H7 (cell line): Measurements from ENCODE around the gene KLHL41. TPM values are rescaled to one million over a fixed set of nuclear protein-coding genes. Genes with fewer than 3 reads are reported as not detected.

Source experiments
- DNase-seq: peaks from one replicate; pipeline ENCODE4 v3.0.0; 2012
- H3K27me3 ChIP-seq: 2 replicates; pipeline ENCODE4 v1.6.0; 2011; ENCODE audit warnings: mild to moderate bottlenecking, low read length; ENCODE audit not compliant: control insufficient read depth, insufficient read depth
- H3K36me3 ChIP-seq: replicated peaks from 2 replicates; pipeline ENCODE4 v1.5.1; 2011; ENCODE audit warnings: low read length; ENCODE audit not compliant: control insufficient read depth, insufficient read depth
- H3K4me3 ChIP-seq: 2 replicates; pipeline ENCODE4 v1.5.1; 2011; ENCODE audit warnings: low read depth, mild to moderate bottlenecking, control low read depth, low read length, moderate library complexity; ENCODE audit not compliant: insufficient read depth
- total RNA-seq: library from RNA; depleted of rRNA; stranded (reverse); fragments of >200 nt; shearing (Covaris generic); gene quantifications from 2 replicates; pipeline ENCODE4 v1.2.3, GENCODE V29; 2014; rRNA removed

KLHL41 gene
- not detected in 2 replicates for total RNA-seq

DNA sequence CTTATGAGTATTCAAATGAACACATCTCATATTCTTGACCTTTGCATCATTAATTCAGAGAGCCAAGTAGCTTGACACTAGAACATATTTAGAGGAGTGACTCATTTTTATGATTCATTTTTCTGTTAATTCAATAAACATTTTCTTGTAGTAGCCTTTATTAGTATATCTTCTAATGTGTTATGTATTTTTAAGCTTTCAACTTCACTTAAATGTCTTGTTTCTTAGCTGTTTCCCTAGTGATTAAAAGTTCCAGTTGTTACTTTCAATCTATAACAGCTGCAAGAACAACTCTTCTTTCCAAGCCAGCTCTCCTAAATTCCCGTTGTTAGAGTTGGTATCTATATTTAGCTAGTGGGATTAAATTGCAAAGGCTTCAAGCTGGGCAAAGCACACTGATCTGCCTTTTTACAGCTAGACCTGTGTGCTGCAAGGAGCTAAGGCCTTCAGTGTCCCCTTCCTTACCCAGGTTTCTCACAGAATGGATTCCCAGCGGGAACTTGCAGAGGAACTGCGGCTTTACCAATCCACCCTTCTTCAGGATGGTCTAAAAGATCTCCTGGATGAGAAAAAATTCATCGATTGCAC, at the start of gene KLHL41:
Gene KLHL41, plus strand, starts transcription at position 405 of the 588 bp plus-strand sequence. Its CDS starts 77 bp downstream, at position 482.
- Histone ChIP-seq H3K27me3 (no peaks in the 10 kb centered on the region), H3K36me3 (no peaks in the 10 kb centered on the region), H3K4me3 (no peak within 1 kb of the TSS)
- DNase-seq: peak; percentile 32

DNA sequence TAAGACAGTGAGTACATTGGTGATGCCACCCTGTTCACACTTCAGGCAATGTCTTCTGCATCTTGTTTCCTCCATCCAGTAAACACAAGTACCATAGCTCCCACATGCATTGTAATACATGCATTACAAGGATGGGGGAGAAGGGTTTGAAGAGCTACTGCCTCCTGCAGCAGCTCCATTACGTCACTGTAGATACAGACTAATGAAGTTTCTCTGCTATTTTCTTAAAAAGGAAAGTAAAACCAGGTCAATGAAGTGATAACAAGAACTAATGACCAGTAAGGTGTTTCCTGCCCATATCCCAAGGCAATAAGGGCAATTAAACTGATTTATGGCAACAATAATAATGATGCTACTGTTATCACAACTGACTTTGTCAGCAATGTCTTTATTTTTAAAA, 48.4 kb upstream of the KLHL41 start:
- no peak for DNase-seq
- no peak overlapping the region for H3K4me3 ChIP-seq
- no peaks in the 10 kb centered on the region for H3K27me3 ChIP-seq
- no peaks in the 10 kb centered on the region for H3K36me3 ChIP-seq

DNA sequence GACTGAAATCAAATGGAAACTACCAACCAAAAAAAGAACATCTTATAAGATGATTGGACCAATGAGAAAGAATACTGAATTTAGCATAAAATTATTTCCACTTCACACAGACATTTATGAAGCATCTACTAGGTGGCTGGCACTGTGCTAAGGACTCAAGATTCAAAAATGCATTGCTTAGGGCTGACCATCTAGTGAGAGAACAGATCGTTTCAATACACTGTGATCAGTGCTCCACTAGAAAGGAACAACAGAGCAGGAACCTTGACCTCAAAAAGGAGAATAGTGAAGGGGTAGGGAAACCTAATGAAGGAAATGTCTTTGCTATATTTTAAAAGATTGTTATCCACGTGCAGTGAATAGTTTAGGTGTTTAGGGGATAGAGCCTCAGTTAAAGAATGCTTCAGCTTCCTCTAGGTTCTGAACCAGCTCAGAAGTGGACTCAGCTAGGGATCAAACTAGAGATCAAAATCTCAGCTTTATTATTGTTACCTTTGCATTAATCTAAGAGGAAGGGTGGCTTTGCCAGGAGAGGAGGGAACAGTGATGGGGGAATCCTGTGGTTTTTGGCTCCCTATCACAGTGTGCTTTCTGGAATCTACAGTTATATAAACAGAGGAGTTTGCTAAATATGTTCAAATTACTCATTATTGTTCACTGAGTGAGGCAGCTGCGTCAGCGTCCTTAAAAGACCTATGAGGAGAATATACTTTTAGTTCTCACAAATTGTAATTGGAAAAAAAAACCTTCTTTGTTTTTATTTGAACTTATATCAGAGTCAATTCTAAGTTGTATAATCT, 46.4 kb upstream of the KLHL41 start:
- Histone ChIP-seq H3K36me3 (no peaks in the 10 kb centered on the region), H3K4me3 (no peak overlapping the region), H3K27me3 (no peaks in the 10 kb centered on the region)
- no peak for DNase-seq

DNA sequence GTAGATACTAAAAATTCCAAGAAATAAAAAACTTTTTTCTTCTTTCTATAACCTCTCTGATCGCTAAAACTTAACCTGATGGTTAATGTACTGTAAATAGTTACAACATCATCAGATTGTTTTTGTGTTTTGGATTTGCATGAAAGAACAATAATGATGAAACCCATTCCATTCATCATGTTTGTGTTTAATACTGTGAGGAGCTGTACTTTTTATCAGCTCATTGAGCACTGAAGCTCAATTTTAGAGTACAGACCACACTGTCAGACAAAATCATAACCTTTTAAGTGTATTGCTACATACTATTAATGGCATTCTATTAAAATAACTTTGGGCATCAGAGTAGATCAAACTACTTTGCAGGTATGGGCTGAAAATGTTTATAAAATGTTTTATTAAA, 45.0 kb upstream of the KLHL41 start:
- DNase-seq: no peak
- H3K27me3 ChIP-seq: no peaks in the 10 kb centered on the region
- no peak overlapping the region for H3K4me3 ChIP-seq
- H3K36me3 ChIP-seq: no peaks in the 10 kb centered on the region

DNA sequence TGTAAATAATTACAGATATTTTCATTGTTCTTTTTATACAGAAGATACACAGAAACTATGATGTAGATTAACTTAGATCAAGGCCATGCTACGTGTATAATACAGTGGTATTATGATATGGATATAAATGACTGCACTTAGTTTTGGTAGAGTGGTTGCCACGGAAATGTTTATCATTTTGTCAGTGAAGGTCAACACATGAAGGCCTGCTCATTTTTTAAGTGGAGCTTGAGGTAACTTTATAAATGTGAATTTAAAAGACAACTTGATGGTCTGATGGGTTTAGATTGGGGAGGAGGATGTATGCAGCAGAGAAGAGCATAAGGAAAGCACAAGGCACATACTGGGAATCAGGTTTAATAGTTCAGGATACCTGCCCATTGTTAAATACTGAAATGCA, 44.6 kb upstream of the KLHL41 start:
- no peak for DNase-seq
- Histone ChIP-seq H3K36me3 (no peaks in the 10 kb centered on the region), H3K4me3 (no peak overlapping the region), H3K27me3 (no peaks in the 10 kb centered on the region)

DNA sequence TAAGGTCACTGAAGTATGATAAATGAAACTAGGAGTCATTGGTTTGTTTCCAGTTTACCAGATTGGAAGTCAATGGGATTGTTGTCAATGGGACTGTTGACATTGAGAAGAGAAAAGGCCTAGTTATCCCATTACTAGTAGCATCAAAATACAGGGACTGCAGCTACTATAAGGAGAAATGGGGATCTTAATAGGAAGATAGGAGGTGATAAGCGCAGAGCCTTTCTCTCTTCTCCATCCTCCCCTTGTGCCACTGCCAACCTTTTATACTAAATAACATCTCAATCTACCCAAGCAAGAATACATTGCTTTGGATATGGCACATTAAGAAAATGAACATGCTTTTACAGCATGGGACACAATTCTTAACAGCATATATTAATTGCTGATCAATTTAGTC, 40.7 kb upstream of the KLHL41 start:
- no peak overlapping the region for H3K4me3 ChIP-seq
- no peak for DNase-seq
- H3K27me3 ChIP-seq: no peaks in the 10 kb centered on the region
- no peaks in the 10 kb centered on the region for H3K36me3 ChIP-seq

DNA sequence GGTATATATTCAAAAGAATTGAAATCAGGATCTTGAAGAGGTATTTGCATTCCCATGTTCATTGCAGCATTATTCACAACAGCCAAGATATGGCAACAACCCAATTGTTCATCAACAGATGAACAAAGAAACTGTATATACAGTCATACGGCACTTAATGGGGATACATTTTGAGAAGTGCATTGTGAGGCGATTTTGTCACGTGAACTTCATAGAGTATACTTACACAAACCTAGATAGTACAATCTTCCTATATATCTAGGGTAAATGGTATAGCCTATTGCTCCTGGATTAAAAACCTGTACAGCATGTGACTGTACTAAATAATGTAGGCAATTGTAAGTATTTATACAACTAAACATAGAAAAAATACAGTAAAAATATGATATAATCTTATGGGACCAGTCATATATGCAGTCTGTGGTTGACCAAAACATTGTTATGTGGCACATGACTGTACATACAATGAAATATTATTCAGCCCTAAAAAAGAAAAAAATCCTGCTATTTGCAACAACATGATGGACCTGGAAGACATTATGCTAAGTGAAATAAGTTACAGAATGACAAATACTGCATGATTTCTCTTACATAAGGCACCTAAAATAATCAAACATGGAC, 39.4 kb upstream of the KLHL41 start:
- no peak for DNase-seq
- Histone ChIP-seq H3K36me3 (no peaks in the 10 kb centered on the region), H3K27me3 (no peaks in the 10 kb centered on the region), H3K4me3 (no peak overlapping the region)

DNA sequence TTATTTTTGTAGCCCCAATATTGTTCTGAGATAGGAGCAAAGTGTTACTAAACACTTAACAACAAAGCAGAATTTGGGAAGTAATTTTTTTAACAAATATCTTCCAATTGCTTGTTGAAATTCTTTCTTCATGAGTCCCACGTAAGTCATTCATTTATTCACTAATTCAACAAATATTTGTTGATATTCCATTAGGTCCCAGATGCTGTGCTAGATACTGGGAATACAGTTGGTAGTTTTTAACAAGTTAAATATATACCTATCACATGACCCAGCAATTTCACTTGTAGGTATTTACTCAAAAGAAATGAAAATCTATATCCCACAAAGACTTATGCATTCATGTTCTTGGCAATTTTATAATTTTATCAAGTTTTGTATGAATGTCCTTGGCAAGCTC, 37.3 kb upstream of the KLHL41 start:
- Histone ChIP-seq H3K27me3 (no peaks in the 10 kb centered on the region), H3K4me3 (no peak overlapping the region), H3K36me3 (no peaks in the 10 kb centered on the region)
- no peak for DNase-seq

DNA sequence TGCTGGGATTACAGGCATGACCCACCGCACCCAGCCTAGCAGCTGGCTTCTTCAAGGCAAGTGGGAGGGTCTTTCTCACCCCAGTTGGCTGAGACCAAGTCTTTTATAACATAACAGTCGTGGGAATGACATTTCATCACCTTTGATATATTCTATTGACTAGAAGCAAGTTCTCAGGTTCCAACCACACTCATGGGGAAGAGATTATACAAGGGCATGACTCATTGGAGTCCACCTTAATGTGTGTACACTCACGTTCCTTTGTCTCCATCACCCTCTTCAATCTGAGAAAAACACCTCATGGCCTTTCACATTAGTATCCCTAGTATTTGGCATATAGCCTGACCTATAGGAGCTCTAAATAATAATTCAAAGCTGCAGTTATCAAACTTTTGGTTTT, 33.0 kb upstream of the KLHL41 start:
- H3K36me3 ChIP-seq: no peaks in the 10 kb centered on the region
- H3K27me3 ChIP-seq: peaks cover 22% of the 10 kb centered on the region
- H3K4me3 ChIP-seq: no peak overlapping the region
- DNase-seq: no peak

DNA sequence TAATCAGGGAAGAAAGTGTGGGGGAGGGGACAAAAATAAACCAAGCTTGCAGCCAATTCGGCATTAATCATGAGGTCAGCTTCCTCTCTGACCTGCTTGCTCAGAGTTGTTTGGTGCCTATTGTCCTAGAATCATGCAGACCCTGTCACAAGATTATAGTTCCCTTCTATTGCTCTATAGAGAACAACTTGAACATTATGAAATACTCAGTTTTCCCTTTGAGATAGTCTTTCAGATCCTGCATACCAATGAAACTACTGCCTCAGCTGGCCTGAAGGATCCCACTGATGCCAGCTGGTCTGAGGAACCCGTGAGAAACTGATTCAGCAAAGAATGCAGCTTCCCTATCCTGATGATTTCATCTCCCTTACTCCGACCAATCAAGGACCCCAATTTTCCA, 31.2 kb upstream of the KLHL41 start:
- Histone ChIP-seq H3K4me3 (no peak overlapping the region), H3K27me3 (peaks cover 25% of the 10 kb centered on the region)
- DNase-seq: no peak

DNA sequence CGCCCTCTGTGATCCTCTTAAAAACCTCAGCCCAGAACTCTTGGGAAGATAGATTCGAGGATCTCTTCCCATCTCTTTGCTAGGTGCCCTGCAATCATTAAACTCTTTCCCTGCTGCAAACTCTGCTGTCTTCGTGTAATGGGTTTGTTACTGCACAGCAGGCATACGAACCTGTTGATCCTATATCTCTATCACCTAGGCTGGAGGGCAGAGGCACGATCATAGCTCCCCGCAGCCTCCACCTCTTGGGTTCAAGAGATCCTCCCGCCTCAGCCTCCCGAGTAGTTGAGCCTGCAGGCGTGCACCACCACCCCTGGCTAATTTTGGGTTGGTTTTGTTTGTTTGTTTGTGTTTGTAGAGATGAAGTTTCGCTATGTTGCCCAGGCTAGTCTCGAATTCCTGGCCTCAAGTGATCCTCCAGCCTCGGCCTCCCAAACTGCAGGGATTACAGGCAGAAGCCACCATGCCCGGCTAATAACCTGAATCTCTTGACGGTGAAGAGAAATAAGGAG, 30.7 kb upstream of the KLHL41 start:
- H3K36me3 ChIP-seq: no peaks in the 10 kb centered on the region
- peak overlapping the region; percentile 76 for H3K4me3 ChIP-seq
- peaks cover 25% of the 10 kb centered on the region for H3K27me3 ChIP-seq
- DNase-seq: no peak

More for the DNA sequence above, 31.2 kb upstream of the KLHL41 start:
- no peaks in the 10 kb centered on the region for H3K36me3 ChIP-seq

DNA sequence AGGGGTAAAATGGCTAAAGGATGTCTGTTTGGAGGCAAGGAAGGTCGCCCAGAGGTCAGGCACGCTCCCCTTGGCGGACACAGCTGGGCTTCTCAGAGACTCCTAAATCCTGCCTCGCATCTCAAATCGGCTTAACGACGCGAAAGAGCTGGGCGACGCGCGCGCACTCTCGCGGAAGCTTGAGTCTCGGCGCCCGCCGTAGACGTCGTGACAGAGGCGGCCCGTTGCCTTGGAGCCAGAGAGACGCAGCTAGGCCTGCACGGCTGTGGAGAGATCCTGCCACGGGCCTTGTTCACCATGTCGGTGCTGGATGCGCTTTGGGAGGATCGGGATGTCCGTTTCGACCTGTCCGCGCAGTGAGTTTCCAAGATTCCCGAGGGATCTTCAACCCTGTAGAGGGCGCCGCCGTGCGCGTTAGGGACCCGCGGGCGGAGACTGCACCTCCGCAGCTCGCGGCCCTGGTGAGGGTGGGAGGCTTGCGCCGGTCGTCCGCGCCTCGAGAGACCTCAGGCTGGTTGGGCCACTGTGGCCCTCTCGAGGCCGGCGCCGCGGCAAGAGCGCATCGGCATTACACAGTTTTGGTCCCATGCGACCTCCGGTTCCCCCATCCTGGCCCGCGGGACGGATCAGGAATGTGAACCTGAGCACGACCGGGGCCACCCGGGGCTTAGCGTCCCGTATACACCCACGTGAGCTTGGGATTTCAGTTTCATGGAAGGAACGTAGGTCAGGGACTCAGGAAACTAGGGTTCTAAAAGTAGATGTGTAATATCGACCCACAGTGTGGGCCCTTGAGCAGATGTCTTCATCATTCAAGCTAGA, 30.0 kb upstream of the KLHL41 start, which contains the start of gene BBS5:
Gene BBS5, plus strand, starts transcription at position 238 of the 822 bp plus-strand sequence. Its CDS starts 60 bp downstream, at position 298.
- H3K36me3 ChIP-seq: no peaks in the 10 kb centered on the region
- peak; percentile 81 for DNase-seq
- peak within 1 kb of the TSS; percentile 76 for H3K4me3 ChIP-seq
- peaks cover 25% of the 10 kb centered on the region for H3K27me3 ChIP-seq

DNA sequence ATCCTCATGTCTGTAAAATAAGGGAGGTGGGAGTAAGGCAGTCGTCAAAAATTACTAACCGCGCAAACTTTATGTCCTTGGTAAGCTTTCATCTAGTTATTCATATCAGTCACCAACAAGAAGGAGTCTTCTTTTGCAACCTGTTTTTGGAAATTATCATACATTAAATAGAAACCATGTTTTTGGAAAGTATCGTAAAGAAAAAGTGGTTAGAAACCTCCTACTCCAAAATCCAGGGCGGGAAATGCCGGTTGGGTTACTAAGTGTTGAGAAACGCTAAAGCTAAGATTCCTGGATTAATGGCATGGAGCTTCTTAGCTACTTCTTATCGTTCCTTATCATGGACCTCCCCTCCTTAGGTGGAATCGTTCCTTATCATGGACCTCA, 29.4 kb upstream of the KLHL41 start:
- Histone ChIP-seq H3K36me3 (no peaks in the 10 kb centered on the region), H3K4me3 (peak overlapping the region; percentile 76), H3K27me3 (peaks cover 25% of the 10 kb centered on the region)
- DNase-seq: no peak

DNA sequence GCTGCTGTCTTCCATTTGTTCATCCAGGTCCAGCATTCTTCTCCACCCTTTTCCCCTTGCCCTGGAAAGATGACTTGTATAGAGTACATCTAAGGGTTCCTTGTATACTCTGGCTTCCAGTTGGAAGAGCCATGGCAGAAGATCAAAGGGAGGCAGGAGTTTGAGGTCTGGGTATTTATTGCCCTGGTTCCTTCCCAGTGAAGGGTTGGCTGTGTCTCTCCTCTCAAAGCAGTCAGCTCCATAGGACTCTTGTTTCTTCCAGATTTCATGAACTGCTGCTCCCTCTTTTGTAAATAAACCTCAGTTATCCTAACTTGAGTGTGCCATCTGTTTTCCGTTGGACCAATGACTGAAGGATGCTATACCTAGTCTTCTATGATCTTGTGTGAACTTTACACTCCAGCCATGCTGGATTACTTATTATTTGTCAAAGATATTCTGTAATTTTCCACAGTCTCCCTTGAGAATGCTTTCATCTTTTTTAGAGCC, 23.8 kb upstream of the KLHL41 start:
- Histone ChIP-seq H3K4me3 (no peak overlapping the region), H3K36me3 (no peaks in the 10 kb centered on the region)
- DNase-seq: no peak

More for the DNA sequence above, 23.8 kb upstream of the KLHL41 start:
- peaks cover 3% of the 10 kb centered on the region; the same call in 1 of the 2 replicates for H3K27me3 ChIP-seq
